Hepatocyte (in vitro differentiated cells): Measurements from ENCODE around the gene ALG8.

ENCODE experiments used
- CTCF ChIP-seq: fragments of 200-600 bp; sonication (generic); IDR thresholded peaks from 2 replicates; pipeline ENCODE4 v1.5.1; 2016; ENCODE audit warnings: antibody characterized with exemption, mild to moderate bottlenecking; ENCODE audit not compliant: poor library complexity
- EZH2 ChIP-seq: fragments of 200-600 bp; sonication (generic); IDR thresholded peaks from 2 replicates; pipeline ENCODE4 v1.6.1; 2016; ENCODE audit warnings: antibody characterized with exemption, mild to moderate bottlenecking, borderline replicate concordance
- EZH2phosphoT487 ChIP-seq: fragments of 200-600 bp; sonication (generic); IDR thresholded peaks from one replicate; pipeline ENCODE4 v1.6.1; 2018; ENCODE audit warnings: antibody characterized with exemption, mild to moderate bottlenecking, low read depth, moderate library complexity; ENCODE audit not compliant: unreplicated experiment, severe bottlenecking

GRCh38 chr11:78066471-78066870 lies 73.0 kb downstream of the ALG8 start:
- TF ChIP-seq CTCF (no peak), EZH2phosphoT487 (no peak), EZH2 (no peak)
